Activated naive CD8-positive, alpha-beta T cell treated with anti-CD3 and anti-CD28 coated beads, Interleukin-2, amount 10 ng/mL, durations not matched to agents 7 days and 5 days (primary cell): ENCODE measurements around the gene OR1L1. TPM values are rescaled to one million over a fixed set of nuclear protein-coding genes. Genes with fewer than 3 reads are reported as not detected.

Experiments used
- ATAC-seq: fragments of 150-1000 bp; cut with Tn5 transposase; one replicate; pipeline ENCODE4 v1.10.0; 2021; ENCODE audit warnings: low read depth, moderate library complexity
- POLR2A ChIA-PET: fragments of 350-600 bp; sonication (Branson Sonifier 250); formaldehyde crosslinking; loops from one replicate; lab custom pipeline; 2021; ENCODE audit warnings: antibody characterized with exemption; lab: Charles Lee
- DNase-seq: peaks from one replicate; pipeline ENCODE4 v3.0.0; 2021
- H3K27ac Mint-ChIP-seq: one replicate; pipeline ENCODE4 v1.8.0; 2022; ENCODE audit warnings: mild to moderate bottlenecking, mixed read lengths
- H3K27me3 Mint-ChIP-seq: one replicate; pipeline ENCODE4 v1.8.0; 2022; ENCODE audit warnings: mild to moderate bottlenecking, moderate library complexity, mixed read lengths
- H3K36me3 Mint-ChIP-seq: one replicate; pipeline ENCODE4 v1.8.0; 2021; ENCODE audit warnings: mild to moderate bottlenecking, mixed read lengths
- H3K4me1 Mint-ChIP-seq: one replicate; pipeline ENCODE4 v1.8.0; 2021; ENCODE audit warnings: mixed read lengths
- H3K4me3 Mint-ChIP-seq: one replicate; pipeline ENCODE4 v1.8.0; 2022; ENCODE audit warnings: mild to moderate bottlenecking, moderate library complexity, mixed read lengths
- H3K9me3 Mint-ChIP-seq: one replicate; pipeline ENCODE4 v1.8.0; 2021; ENCODE audit warnings: mixed read lengths
- total RNA-seq, 2 experiments: library from RNA; stranded (reverse); gene quantifications; one replicate each; pipeline ENCODE4 v1.2.3, GENCODE V29; 2021

The OR1L1 gene
- not detected for total RNA-seq

GRCh38 chr9:122661416-122661815, at the start of gene OR1L1:
OR1L1 (plus strand) TSS chr9:122661716; CDS start chr9:122661716, 0 bp downstream.
- no peak for ATAC-seq

GRCh38 chr9:122614362-122614761, 47.2 kb upstream of the OR1L1 start, which contains the start of gene OR1Q1:
OR1Q1 (plus strand) TSS chr9:122614738; CDS start chr9:122614738, 0 bp downstream.
- no peak within 1 kb of the TSS for H3K4me3 Mint-ChIP-seq
- H3K4me1 Mint-ChIP-seq = no peaks in the 10 kb centered on the region
- peaks cover 2% of the 10 kb centered on the region for H3K27me3 Mint-ChIP-seq
- ATAC-seq (no peak), DNase-seq (no peak)
- POLR2A ChIA-PET = no interaction called here
- no peak within 1 kb of the TSS for H3K27ac Mint-ChIP-seq
- H3K36me3 Mint-ChIP-seq = no peaks in the 10 kb centered on the region
- no peaks in the 10 kb centered on the region for H3K9me3 Mint-ChIP-seq

More at GRCh38 chr9:122661416-122661815, at the start of gene OR1L1:
- Mint-ChIP-seq H3K4me1 (no peaks in the 10 kb centered on the region), H3K4me3 (no peak within 1 kb of the TSS), H3K27me3 (peaks cover 2% of the 10 kb centered on the region), H3K36me3 (no peaks in the 10 kb centered on the region), H3K27ac (no peak within 1 kb of the TSS), H3K9me3 (peaks cover 2% of the 10 kb centered on the region)
- POLR2A ChIA-PET = no interaction called here
- no peak for DNase-seq

- Mint-ChIP-seq H3K27me3 (no peaks in the 10 kb centered on the region), H3K27ac (no peak overlapping the region), H3K4me3 (no peak overlapping the region), H3K36me3 (no peaks in the 10 kb centered on the region), H3K4me1 (no peaks in the 10 kb centered on the region), H3K9me3 (peaks cover 1% of the 10 kb centered on the region)
- no peak for DNase-seq
- POLR2A ChIA-PET = no interaction called here
- no peak for ATAC-seq
These were observed 41.5 kb upstream of the OR1L1 start for GRCh38 chr9:122619996-122620395.

- Mint-ChIP-seq H3K36me3 (no peaks in the 10 kb centered on the region), H3K4me1 (no peaks in the 10 kb centered on the region), H3K27me3 (peaks cover 12% of the 10 kb centered on the region), H3K27ac (no peak overlapping the region), H3K4me3 (no peak overlapping the region), H3K9me3 (peaks cover 8% of the 10 kb centered on the region)
- POLR2A ChIA-PET = no interaction called here
- no peak for DNase-seq
- ATAC-seq = no peak
These were observed 19.3 kb upstream of the OR1L1 start for GRCh38 chr9:122642226-122642625.

DNA sequence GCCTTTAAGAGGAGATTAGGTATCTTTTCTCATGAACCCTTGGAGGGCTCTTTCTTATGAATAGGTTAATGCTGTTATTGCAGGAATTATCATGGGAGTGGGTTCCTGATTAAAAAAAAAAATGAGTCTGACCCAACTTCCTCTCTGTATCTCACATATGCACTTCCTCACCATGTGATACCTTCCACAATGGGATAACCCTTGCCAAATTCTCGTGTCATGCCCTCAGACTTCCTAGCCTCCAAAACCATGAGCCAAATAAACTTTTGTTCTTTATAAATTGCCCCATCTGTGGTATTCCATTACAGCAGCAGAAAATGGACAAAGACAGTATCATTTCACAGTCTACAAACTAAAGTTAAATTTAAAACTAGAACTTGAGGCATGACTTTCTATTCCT, 5.1 kb upstream of the OR1L1 start:
- Mint-ChIP-seq H3K9me3 (peaks cover 3% of the 10 kb centered on the region), H3K36me3 (no peaks in the 10 kb centered on the region), H3K4me1 (no peaks in the 10 kb centered on the region), H3K27ac (no peak overlapping the region), H3K27me3 (peaks cover 2% of the 10 kb centered on the region), H3K4me3 (no peak overlapping the region)
- DNase-seq (no peak), ATAC-seq (no peak)
- POLR2A ChIA-PET = no interaction called here

DNA sequence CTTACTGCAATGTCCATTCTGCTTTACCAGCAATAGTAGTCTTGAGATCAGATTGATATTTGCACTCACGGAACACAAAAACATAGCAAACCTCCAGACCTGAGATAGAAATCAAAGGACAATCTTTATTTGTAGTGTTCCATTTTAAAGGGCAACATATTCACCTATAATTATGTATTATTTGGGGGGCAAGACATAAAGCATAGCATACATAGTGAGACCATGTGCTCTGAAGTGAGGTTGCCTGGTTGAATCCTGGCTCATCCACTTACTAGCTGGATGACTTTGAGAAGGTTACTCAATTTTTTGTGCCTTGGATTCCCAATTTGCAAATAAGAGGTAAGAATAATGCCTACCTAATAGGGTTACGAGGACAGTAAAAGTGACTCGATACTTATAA, 4.0 kb upstream of the OR1L1 start, which contains the start of gene OR1B1:
TSS of gene OR1B1 (minus strand) at position 101 of the 400 bp plus-strand sequence.
- Mint-ChIP-seq H3K36me3 (no peaks in the 10 kb centered on the region), H3K4me1 (no peaks in the 10 kb centered on the region), H3K27me3 (peaks cover 2% of the 10 kb centered on the region), H3K4me3 (no peak within 1 kb of the TSS), H3K9me3 (peaks cover 3% of the 10 kb centered on the region), H3K27ac (no peak within 1 kb of the TSS)
- DNase-seq (no peak), ATAC-seq (no peak)
- POLR2A ChIA-PET = no interaction called here

DNA sequence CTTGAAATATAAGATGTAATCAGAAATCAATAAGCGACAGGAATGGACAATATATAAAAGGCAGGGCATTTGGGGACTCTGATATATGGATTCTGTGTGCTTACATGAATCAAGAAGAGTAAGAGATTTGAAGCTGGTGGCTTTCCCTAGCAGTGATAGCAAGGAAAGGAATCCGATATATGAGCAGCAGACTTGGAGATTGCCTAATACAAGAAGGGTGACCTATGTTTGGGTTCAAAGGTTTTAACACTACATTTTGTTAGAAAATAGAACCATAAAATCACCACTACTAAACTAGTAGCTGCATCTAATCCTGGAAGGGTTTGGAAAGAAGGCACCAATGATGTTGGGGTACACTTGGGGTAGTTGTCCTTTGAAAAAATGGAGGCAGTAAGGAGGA, 11.0 kb downstream of the OR1L1 start:
- Mint-ChIP-seq H3K27ac (no peak overlapping the region), H3K4me1 (no peaks in the 10 kb centered on the region), H3K36me3 (no peaks in the 10 kb centered on the region), H3K4me3 (no peak overlapping the region), H3K9me3 (peaks cover 10% of the 10 kb centered on the region), H3K27me3 (peaks cover 10% of the 10 kb centered on the region)
- POLR2A ChIA-PET = no interaction called here
- ATAC-seq (no peak), DNase-seq (no peak)

DNA sequence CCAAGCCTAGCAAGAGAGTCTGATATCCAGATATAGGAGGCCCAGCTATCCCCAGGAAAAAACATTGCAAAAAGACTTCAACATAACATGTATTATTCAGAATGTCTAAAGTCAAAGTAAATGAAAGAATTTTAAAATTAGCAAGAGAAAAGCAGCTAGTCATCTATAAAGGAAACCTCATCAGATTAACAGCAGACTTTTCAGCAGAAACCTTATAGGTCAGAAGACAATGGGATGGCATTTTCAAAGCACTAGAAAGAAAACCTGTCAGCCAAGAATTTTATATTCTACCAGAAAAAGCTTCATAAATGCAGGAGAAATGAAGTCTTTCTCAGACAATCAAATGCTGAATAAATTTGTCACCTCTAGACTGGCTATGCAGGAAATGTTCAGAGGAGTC, 23.3 kb downstream of the OR1L1 start:
- Mint-ChIP-seq H3K4me3 (no peak overlapping the region), H3K27ac (no peak overlapping the region), H3K36me3 (no peaks in the 10 kb centered on the region), H3K27me3 (peaks cover 2% of the 10 kb centered on the region), H3K4me1 (no peaks in the 10 kb centered on the region), H3K9me3 (peaks cover 10% of the 10 kb centered on the region)
- DNase-seq = no peak
- POLR2A ChIA-PET = no interaction called here
- ATAC-seq = no peak

DNA sequence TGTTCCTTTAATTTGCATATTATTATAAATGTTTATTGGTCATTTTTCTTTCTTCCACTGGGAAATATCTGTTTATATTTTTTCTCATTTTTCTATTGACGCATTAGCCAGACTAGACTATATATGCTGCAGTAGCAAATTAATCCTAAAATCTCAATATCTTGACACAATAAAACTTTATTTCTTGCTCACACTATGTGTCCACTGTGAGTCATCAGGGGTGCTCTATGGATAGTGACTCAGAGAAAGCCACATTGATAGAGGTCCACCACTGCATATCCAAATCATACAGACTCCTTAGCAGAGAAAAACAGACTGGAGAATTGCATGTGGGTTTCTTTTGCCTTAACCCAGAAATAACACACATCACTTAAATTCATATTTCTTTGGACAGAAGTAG, 34.2 kb downstream of the OR1L1 start:
- H3K4me3 Mint-ChIP-seq = no peak overlapping the region
- DNase-seq (no peak), ATAC-seq (no peak)
- H3K27me3 Mint-ChIP-seq = no peaks in the 10 kb centered on the region
- H3K36me3 Mint-ChIP-seq = no peaks in the 10 kb centered on the region
- H3K9me3 Mint-ChIP-seq = no peaks in the 10 kb centered on the region
- POLR2A ChIA-PET = no interaction called here
- H3K27ac Mint-ChIP-seq = no peak overlapping the region
- H3K4me1 Mint-ChIP-seq = no peaks in the 10 kb centered on the region

Other genes starting within 250 kb of the OR1L1 start
- not detected for gene OR1J1, start 183.8 kb upstream of the OR1L1 start, total RNA-seq
- not detected for gene OR1J2, start 150.9 kb upstream of the OR1L1 start, total RNA-seq
- under 1 TPM in 1 of 2 experiments, not detected in 1; 0.44 TPM for gene OR1J4, start 142.6 kb upstream of the OR1L1 start, total RNA-seq
- not detected for gene OR1N1, start 134.4 kb upstream of the OR1L1 start, total RNA-seq
- gene OR1N2, start 108.6 kb upstream of the OR1L1 start, total RNA-seq = under 1 TPM in 1 of 2 experiments, not detected in 1; 0.30 TPM
- not detected for gene OR1L8, start 78.3 kb upstream of the OR1L1 start, total RNA-seq
- gene OR1Q1, start 47.0 kb upstream of the OR1L1 start, total RNA-seq = under 1 TPM in 1 of 2 experiments, not detected in 1; 0.33 TPM
- gene OR1B1, start 4.1 kb upstream of the OR1L1 start, total RNA-seq = not detected
- not detected for gene OR1L3, start 13.4 kb downstream of the OR1L1 start, total RNA-seq
- not detected for gene OR1L4, start 62.3 kb downstream of the OR1L1 start, total RNA-seq
- gene OR1L6, start 80.6 kb downstream of the OR1L1 start, total RNA-seq = not detected
- gene OR5C1, start 127.2 kb downstream of the OR1L1 start, total RNA-seq = not detected
- gene OR1K1, start 138.4 kb downstream of the OR1L1 start, total RNA-seq = not detected
- gene PDCL, start 166.9 kb downstream of the OR1L1 start, total RNA-seq = 10 to 100 TPM; 24.3 to 26.6 TPM
- gene RC3H2, start 243.6 kb downstream of the OR1L1 start, total RNA-seq = 10 to 100 TPM; 52.6 to 55.0 TPM